Activated CD8-positive, alpha-beta memory T cell treated with anti-CD3 and anti-CD28 coated beads for 4 hours (primary cell): Measurements from ENCODE around the gene AP1S1.

ENCODE experiments used
- DNase-seq, 2 donors: peaks; one replicate each; pipeline ENCODE4 v3.0.0-alpha.2; 2020; ENCODE audit warnings: low read depth in 2 of 2

The AP1S1 gene

DNA sequence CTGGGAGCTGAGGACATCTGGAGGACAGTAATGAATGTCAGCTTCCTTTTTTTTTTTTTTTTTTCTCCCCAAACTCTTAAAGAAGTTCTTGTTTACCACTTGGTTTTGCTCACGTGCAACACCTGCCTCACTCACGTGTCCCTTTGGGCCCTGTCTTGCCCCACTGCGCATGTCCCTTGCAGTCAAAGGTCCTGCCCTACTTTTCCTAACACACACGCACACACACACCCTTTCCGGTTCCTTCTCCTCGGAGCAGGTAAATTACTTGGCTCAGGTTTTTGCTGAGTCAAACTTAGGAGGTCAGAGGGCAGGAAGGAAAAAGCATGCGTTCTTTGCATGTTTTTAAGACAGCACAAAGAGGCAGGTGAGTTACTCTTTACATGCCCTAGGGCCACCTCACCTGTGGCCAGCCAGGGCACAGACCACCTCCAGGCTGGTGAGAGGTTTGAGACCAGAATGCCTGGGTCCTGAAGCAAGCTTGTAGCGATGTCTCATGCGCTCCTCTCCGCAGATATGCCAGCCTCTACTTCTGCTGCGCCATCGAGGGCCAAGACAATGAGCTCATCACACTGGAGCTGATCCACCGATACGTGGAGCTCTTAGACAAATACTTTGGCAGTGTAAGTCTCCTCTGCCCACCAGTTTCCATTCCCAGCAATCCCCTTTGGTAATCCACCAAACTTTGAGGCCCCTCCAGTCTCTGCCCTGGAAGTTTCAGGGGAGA, 2.8 kb downstream of the AP1S1 start:
- DNase-seq, result no peak

DNA sequence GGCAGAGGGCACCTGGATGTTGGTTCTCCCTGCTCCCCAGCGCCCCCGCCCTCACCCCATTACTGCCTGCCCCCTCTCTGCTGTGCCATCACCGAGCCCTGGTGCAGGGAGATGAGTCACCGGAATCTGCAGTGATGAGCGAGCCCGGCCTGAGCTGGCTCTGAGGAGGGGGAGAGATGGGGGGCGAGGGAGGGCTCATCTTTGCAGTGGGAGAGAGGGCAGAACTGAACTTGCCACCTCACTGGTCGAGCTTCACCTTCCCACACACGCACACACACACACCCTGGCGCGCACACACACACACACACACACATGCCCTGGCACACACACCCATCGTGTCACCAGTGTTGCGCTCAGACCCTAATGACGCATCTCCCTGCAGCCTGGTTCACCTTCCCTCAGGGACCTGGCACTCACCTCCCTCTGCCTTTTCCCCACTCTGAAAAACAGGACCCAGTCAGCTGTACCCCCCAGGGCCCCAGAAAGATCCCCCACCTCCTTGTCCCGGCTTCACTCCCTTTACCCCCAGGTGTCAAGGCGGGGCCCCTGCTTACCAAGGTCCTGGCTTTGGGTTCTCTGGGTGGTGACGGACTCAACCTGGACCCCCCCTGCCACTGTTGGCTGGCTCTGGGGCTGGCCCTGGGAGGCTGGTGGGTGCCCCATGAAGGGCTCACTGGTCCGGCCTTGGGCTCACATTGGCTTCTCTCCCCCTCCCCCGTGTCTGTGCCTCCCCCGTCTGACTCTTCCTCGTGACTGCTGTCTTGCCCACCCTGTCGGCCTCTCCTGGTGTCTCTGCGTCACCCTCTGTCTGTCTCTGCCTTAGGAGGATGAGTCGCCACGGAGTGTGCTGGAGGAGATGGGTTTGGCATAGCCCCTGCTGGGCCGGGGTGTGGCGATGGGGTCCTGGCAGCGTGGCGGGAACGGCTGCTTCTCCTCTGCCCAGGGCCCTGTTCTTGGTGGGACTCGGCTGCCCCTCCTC, 5.7 kb downstream of the AP1S1 start:
- DNase-seq, result no peak

DNA sequence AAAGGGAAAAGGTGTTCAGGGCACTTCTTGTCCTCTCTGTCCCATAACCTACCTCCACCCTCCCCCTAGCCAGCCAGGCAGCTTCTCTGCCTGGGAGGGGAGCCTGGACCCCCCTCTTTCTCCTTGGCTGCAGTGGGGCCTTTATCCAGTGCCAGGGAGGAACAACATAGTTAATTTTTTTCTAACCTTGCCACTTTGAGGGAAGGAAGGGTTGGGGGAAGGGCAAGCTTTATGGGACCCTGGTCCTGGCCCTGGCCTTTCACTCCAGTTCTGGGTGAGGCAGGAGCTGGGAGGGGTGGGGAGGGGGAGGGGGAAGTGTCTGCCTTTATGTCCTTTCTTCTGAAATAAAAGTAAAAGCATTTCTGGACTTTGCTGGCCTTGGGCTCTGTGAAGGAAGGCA, 6.6 kb downstream of the AP1S1 start:
- DNase-seq, result no peak

DNA sequence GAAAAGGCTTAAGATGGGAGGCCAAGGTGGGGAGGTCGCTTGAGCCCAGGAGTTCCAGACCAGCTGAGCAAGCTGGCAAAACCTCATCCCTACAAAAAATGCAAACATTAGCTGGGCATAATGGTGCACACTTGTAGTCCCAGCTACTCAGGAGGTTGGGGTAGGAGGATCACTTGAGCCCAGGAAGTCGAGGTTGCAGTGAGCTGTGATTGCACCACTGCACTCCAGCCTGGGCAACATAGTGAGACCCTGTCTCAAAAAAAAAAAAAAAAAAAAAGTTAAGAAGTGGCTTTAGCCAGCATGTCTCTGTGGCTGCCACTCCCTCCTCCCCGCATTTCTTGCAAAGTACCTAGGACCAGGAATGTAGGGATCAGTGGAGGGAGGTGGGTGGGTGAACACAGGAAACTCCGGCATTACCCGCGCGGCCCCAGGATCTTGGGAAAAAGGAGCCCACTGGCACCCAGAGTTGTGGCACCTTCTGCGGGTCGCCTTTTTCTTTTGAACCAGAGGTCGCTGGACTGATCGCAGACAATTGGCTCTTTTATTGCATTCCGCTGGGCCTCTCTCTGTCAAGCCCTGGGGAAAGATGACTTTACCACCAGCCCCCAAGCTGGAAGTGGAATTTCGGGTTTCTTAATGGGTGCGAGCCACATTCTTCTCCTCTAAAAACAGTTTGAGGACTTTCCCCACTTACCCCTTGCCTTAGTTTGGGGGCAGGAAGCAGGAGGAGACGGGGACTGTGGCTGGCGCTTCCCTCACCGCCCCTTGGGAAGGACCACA, 7.6 kb downstream of the AP1S1 start:
- DNase-seq, result no peak

DNA sequence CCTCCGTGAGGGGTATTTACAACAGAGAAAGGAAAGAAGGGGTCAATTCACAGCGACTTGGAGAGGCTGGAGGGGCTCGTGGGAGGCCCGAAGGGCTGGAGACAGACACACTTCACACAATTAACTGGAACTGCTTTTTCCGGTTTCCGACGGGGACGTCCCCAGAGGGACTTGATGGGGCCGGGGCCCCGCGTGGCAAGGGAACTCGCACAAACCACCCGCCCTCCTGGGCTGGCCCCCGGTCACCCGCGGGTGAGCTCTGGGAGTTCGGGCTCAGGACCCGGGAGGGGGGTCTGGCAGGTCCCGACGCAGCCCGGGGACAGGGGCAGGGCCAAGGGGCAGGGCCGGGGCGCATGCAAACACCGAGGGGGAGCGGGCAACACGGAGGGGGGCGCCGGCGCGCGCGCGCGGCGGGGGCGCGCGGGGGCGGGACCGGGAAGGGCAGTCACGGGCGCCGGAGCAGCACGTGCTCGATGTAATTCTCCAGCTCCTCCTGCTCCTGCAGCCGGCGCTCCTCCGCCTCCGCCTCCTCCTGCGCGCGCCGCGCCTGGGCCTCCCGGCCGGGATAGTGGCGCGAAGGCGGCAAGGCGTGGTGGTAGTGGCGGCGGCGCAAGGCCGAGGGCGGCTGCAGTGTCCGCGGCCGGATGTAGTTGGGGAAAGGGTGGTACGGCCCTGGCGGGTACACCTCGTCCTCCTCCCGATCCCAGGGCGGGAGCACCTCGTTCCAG, 8.4 kb downstream of the AP1S1 start:
- no peak for DNase-seq

DNA sequence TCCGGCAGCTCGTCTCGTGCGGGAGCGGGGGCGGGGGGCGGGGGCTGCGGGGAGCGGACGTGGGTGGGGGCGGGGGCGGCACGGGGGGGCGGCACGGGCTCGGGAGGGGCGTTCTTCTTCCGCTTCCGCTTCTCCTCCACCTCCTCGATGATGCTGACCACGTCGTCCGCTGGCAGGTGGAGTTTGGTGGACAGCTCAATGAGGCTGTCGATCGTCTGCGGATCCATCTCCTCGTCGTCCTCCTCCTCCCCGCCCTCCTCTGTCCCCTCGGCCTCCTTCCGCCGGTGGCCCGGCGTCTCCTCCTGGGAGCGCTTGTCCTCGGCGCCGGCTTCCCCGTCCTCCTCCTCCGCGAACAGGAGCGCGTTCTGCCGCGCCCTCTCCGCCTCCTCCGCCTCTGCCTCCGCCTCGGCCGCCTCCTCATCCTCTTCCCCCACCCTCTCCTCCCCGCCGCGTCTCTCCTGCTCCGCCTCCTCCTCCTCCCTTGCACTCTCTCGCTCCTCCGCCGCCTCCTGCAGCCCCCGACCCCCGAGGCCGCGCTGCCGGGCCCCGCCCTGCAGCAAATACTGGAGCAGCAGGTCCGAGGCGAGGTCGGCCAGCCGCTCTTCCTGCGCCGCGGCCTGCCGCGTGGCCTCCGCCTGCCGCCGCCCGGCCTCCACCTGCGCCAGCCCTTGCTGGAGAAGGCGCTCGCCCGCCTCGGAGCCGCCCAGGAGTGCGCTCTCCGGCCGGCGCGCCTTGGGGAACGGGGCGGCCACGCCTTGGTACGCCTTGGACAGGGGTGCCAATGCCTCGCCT, 9.2 kb downstream of the AP1S1 start:
- no peak for DNase-seq

DNA sequence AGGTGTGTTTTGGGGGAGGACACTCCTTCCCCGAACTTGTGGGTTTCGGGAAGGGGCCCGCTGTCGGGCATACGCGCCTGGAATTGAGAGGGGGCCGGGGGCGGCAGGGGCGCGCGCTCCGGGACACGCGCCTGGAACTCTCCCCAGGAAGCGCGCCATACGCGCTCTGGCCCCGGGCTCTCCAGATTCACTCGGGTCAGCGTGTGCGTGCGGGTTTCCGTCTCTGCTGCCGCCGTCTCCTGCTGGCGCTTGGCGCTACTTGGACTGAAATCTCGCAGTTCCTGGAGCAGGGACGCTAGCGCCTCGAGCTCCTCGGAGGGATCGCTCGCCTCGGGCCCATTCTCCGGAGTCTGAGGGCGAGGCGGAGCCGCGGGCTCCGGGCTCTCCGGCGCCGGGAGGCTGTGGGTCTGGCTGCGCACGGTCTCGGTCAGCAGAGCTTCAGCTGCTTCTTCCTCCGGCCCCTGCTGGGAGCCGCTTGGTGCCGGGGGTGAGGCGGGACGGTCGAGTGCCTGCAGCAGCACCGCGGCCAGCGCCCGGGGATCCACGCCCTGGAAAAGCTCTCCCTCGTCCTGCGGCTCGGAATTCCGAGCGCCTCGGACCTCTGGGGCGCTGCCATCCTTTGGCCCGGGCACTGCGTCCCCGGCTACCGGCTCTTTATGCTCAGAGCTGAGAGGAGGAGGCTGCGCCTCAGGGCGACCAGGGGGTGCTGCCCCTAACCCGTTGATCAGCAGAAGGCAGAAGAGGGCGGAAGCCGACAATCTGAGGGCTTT, 10.0 kb downstream of the AP1S1 start:
- no peak for DNase-seq

DNA sequence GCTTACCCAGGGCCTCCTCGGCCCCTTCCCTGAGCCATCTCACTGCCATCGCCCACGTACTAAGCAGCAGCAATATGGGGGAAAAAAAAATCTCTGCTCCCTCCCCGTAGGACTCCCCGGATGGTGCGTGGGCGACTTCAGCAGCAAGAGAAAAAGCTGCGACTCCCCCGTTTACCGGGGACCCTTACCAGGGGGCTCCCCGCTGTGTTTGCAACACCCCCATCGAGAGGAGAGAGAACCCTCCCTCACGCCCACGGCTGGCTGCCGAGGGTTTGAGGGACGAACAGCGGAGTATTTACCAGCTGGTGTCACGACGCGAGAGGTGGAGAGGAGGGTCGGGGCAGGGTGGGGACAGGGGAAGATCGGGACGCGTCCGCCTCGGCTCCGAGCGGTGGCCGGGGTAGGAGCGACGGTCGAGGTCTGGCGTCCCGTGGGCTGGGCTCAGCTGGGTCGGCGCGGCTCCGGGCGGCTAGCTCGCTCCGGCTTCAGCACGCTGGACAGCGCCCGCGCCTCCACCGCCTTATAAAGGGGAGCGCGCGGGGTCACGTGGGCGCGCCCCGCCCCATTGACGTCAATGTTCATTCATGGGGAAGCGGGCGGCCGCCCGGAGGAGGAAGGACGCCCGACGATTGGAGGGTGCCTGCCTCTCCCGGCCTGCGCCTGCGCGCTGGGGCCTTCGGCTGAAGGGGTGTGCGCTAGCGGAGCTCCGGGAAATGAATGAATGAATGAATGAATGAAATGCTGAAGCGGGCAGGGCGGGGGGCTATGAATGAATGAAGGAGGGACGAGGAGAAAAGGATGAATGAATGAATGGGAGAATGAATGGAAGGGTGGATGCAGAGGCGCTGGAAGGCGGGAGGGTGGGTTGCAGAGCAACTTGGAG, 11.0 kb downstream of the AP1S1 start, which contains the start of gene VGF:
Gene VGF (minus strand): TSS at position 495 of the 883 bp plus-strand sequence. CDS start 726 bp downstream, outside the sequence.
- DNase-seq, result peak; percentile 76 to 78

DNA sequence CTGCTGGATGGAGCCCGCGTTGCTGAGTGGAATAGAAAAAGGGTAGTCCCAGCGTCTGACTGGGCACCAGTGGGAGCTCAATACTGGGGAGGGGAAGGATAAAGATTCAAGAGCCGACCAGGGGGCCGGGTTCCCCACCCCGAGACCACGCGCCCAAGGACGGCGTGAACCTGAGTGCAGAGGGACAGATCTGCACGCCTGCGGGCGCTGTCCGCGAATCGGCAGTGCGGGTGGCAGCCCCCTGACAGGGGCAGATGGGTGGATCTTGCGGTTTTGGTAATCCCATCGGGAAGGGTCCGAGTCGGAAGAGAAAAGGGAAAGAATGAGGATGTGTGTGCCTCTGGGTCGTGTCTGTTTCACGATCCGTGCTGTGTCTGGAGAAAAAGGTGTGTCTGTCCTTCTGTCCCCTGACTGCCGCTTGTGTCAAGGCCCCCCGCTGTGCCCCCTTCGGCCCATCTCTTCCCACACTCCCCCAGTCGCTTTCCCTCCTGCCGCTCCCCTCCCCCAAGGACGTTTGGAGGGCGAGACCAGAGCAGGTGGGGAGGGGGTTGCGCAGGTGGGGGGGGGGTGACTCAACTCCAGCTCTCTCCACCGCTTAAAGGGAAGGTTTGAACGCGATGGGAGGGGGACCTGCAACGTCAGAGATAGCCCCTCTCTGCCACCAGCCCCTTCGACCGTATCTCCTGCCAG, 11.8 kb downstream of the AP1S1 start:
- DNase-seq, result no peak

DNA sequence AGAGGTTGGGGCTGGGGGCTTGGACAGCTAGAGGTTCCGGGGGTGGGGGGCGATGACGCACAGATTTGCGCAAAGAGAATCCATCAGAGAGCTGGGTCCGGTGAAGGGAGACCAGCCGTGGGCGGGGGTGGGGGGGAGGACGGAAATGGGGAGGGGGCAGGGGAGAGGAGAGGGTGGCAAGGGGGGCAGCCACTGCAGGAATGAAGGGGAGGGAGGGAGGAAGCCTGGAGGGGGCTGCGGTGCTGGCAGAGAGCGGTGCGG, 12.3 kb downstream of the AP1S1 start:
- DNase-seq, result no peak

DNA sequence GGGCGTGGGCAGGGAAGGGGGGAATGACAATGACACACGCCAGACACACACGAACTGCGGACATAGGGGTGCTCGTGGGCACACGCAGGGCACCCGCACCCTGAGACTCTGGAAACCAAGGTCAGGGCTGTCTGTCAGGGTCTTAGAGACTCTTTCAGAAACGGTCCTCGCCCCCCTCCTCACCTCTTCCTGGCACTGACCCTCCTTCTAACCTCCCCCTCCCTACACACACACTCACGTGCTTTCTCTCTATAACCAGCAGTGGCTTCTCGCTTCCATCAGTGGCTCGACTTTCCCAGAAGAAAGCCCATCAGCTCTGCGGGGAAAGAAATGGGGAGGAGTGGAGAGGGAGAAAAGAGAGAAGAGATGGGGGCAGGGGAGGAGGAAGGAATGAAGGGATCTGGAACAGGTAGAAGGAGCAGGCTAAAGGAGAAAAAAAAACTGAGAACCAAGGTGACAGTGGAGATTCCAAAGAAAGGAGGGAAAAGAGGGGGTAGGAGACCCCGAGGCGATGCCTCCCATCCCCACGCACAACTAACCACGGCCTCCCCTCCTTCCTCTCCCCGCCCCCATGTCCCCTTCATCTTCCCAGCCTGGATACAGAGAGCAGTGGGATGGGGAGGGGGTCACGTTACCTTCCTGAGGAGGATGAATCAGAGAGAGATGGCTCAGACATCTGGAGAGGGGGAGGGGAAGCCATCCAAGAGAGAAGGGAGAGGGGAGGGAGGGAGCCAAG, 12.8 kb downstream of the AP1S1 start:
- DNase-seq, result no peak

DNA sequence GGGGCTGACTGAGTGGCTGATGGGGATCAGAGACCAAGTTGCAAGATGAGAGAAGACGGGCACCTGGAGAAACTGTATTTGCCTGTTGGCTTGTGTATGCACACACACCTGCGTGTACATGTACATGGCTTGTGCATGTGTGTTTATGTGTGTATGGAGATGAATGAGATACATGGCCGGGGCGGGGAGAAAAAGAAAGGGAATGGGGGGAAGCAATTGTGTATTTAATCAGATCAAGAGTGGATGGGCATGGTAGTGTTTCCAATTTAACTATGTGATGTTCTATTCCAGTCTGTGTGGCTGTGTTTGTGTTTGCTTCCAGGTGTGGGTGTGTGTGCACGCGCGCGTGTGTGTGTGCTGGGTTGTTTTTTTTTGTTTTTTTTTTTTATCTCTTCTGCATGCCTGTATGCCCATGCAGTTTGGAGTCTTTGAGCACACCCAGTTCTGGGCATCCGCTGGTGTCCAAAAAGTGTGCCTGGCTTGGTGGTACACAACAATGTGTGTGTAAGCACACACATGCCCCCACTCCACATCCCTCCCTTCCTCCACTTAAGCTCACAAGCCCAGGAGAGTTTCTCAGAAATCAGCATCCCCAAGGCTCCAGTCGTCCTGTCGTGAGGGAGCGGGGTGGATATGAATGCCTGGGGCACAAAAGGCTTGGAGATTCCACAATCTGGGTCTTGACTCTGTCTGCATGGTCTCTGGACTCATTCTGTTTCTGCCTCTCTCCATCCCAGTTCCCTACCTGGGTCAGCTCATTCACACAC, 13.6 kb downstream of the AP1S1 start:
- DNase-seq, result no peak

DNA sequence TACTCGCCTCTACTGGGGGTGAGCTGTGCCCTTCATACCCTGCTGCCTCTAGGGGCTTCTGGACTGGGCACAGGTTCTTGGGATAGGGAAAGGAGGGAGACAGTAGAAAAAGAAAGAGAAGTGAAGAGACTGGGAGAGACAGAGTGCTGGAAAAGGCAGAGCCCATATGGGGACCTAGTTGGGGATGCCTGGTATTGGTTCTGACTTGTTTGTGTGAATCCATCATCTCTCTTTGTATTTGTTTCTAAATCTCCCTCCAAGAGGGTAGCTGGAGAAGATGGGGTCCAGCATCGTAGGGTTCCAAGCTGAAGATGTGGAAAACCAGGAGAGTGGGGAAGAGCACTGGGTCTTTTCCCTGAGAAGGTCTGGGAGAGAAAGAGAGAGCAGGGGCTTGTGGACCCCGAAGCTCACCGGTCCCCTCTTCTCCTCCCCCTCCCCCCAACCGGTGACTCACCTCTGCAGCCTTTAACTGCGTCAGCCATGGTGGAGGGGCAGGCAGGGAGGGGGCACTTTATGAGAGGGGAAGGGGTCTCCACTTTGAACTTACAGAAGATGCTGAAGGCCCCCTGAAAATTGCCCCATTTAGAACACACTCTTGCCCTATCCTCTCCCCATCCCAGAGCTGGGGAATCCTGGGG, 14.3 kb downstream of the AP1S1 start:
- no peak for DNase-seq

DNA sequence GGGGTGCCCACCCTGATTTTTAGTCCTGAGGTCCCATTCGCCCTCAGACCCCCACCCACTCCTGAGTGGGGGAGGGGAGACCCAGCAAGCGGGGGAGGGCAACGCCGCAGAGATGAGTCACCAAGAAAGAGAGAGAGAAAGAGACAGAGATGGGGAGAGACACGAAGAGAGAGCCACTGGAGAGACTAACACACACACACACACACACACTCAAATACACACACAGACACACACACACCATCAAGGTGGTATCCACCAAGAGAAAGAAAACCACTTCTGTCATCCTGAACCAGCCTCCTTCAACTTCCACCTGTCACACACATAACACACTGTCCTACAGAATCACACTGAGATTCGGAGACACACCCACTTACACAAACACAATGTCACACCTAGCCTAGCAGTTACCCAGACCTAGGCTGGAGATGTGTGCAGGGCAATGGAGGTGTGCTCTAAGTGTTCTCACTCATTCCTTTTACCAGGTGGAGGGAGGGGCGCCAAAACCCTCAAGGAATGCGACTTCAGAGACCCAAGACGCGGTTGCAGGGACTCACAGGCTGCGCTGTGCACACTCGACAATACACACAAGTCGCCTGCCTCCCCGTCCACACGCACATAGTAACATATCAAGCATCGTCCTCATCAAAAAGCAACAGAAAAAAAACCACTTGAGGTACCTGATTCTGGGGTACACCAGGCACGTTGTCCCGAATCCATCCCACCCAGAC, 15.0 kb downstream of the AP1S1 start:
- DNase-seq, result no peak

DNA sequence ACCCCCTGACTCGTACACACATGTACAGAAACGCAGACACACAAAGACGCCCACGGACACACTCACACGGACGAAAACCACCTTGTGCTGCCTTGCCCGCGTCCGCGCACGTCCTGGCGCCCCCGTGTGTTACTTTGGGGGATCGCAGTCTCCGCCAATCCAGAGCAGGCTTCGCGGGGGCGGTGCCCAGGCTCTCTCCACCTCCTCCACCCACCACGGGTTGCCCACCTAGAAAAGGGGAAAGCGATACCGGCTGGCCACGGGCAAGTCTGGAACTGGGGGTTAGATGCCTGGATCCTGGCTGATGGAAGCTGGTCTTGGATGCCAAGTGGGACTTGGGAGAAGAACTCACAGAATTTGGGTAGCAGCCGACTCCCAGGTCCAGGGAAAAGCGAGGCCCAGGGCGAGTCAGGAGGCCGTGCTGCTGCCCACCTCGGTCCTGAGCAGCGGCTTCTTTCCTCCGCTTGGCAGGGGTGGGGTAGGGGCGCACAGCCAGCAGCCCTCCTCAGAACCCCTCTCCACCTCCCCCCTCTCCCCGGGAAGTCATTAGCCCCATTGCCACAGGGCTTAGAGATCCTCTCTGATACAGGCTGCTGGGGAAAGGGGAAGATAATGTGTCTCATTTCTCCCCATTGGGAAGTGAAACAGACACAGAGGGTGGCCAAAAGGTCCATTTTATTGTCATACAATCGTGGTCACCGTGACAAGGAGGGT, 15.7 kb downstream of the AP1S1 start:
- DNase-seq, result peak; percentile 59 to 70
